ENCODE results near the gene PCID2. TPM values are rescaled to one million over a fixed set of nuclear protein-coding genes. Genes with fewer than 3 reads are reported as not detected.

The PCID2 gene
- total and polyA plus RNA-seq, 11 donors: 30.0 to 60.2 (median 45.2) TPM

- intact Hi-C loops (cut with DNase I): no loop called here
- TF ChIP-seq POLR2A (IDR thresholded peaks at IDR 0.05): no peak
- no peak for TF ChIP-seq CTCF (IDR thresholded peaks at IDR 0.05)
- ATAC-seq: peak in 1 of 4 donors; percentile 45
- Histone ChIP-seq H3K27me3 (no peaks in the 10 kb centered on the region), H3K4me3 (no peak overlapping the region), H3K4me1 (no peaks in the 10 kb centered on the region), H3K9me3 (no peaks in the 10 kb centered on the region), H3K27ac (no peak overlapping the region), H3K36me3 (peaks cover 0 to 99% (median 93%) of the 10 kb centered on the region in 9 donors)
- DNase-seq: no peak
- 87 to 91% (median 89%) methylated on average over 15 of the region's 15 CpGs for WGBS, 4 donors
Observed at GRCh38 chr13:113239357-113239756, 30.9 kb upstream of the PCID2 start.

- WGBS, 4 donors: 72 to 83% (median 79%) methylated on average over 4 of the region's 4 CpGs
- Histone ChIP-seq H3K4me1 (no peaks in the 10 kb centered on the region), H3K36me3 (peaks cover 0 to 99% (median 93%) of the 10 kb centered on the region in 9 donors), H3K27me3 (no peaks in the 10 kb centered on the region), H3K27ac (no peak overlapping the region), H3K4me3 (no peak overlapping the region), H3K9me3 (no peaks in the 10 kb centered on the region)
- intact Hi-C loops (cut with DNase I): no loop called here
- ATAC-seq: no peak
- TF ChIP-seq CTCF (IDR thresholded peaks at IDR 0.05) (no peak), POLR2A (IDR thresholded peaks at IDR 0.05) (no peak)
- DNase-seq: no peak
Observed at GRCh38 chr13:113238536-113238935, 30.1 kb upstream of the PCID2 start.

- TF ChIP-seq CTCF (IDR thresholded peaks at IDR 0.05) (no peak), POLR2A (IDR thresholded peaks at IDR 0.05) (no peak)
- Histone ChIP-seq H3K9me3 (no peaks in the 10 kb centered on the region), H3K27me3 (no peaks in the 10 kb centered on the region), H3K27ac (no peak overlapping the region), H3K4me1 (no peaks in the 10 kb centered on the region), H3K36me3 (peaks cover 0 to 94% (median 84%) of the 10 kb centered on the region in 9 donors), H3K4me3 (no peak overlapping the region)
- ATAC-seq (no peak), DNase-seq (no peak)
- 97 to 98% (median 97%) methylated on average over 11 of the region's 11 CpGs for WGBS, 4 donors
- intact Hi-C loops (cut with DNase I): no loop called here
Observed at GRCh38 chr13:113233101-113233500, 24.6 kb upstream of the PCID2 start.

GRCh38 chr13:113232208-113233003, 23.9 kb upstream of the PCID2 start:
- peaks cover 0 to 94% (median 84%) of the 10 kb centered on the region in 9 donors for H3K36me3 ChIP-seq
- H3K4me3 ChIP-seq: no peak overlapping the region
- H3K27ac ChIP-seq: peak overlapping the region in 1 of 12 donors; percentile 9
- WGBS, 4 donors: 59 to 80% (median 76%) methylated on average over 17 to 18 of the region's 18 CpGs
- no peaks in the 10 kb centered on the region for H3K4me1 ChIP-seq
- no peaks in the 10 kb centered on the region for H3K27me3 ChIP-seq
- no peaks in the 10 kb centered on the region for H3K9me3 ChIP-seq
- intact Hi-C loops (cut with DNase I): no loop called here
- ATAC-seq (peak; percentile 44 to 70 (median 57)), DNase-seq (no peak)
- TF ChIP-seq CTCF (IDR thresholded peaks at IDR 0.05) (no peak), POLR2A (IDR thresholded peaks at IDR 0.05) (no peak)

Data from heart left ventricle (tissue), 16 donors.